Raji (cell line): ENCODE results near the gene GON7.
A peak's percentile ranks its signal among the peaks of the same experiment; 100 is the strongest.

Source experiments
- POLR2A ChIP-seq: IDR thresholded peaks from 2 replicates; pipeline ENCODE4 v1.6.1; 2011; ENCODE audit warnings: low read depth, low read length, control low read depth; ENCODE audit not compliant: insufficient read depth

The GON7 gene

DNA sequence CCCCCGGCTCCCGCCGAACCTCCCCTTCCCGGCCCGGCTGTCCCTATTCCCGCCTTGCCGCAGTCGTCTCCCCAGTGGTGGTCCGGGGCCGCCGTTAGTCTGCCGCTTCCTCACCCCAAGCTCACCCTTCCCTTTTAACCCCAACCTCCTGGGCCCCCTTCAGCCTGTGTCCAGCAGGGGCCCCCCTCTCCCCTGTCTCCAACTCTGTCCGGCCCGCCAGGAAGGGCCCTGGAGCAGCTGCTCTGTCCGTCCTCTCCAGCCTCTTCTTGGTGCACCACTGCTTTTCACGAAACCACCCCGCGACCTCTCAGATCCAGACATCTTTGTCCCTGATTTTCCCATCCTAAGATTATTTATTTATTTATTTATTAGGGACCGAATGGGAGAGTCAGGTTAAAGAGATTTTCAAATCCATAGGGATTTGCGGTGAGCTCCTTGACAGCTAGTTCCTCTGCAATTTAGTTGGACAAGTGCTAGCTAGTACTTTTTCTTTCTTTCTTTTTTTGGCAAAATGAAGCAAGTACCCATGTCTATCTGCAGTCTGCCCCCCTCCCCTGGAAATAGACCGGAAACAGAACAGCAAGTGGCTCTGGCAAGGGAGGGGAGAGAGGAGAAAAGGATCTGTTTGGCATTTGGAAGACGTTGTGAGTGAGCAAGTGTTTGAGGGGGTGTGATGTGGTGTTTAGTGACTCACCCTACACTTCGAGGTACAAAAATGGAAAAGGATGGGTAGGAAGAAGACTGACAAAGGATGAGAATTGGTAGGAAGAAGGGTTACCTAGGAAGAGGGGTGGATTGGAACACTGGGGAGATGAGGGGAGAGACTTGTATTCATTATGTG lies 823 bp upstream of the GON7 start:
- no peak for TF ChIP-seq POLR2A

DNA sequence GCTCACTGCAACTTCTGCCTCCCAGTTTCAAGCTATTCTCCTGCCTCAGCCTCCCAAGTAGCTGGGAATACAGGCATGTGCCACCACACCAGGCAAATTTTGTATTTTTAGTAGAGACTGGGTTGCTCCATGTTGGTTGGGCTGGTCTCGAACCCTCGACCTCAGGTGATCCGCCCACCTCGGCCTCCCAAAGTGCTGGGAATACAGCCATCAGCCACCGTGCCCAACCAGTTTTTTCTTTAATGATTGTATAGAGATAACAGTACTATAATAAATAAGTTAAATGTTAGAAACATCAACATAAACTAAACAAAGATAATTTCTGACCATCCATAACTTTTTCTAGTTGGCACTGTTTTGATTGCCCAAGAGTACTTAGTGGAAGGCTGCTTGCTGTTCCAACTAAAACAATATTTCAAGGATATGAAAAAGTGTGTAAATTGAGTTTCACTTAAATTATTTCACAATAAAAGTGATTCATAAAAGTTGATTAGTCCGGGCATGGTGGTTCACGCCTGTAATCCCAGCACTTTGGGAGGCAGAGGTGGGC lies 5.6 kb downstream of the GON7 start:
- TF ChIP-seq POLR2A, result no peak

DNA sequence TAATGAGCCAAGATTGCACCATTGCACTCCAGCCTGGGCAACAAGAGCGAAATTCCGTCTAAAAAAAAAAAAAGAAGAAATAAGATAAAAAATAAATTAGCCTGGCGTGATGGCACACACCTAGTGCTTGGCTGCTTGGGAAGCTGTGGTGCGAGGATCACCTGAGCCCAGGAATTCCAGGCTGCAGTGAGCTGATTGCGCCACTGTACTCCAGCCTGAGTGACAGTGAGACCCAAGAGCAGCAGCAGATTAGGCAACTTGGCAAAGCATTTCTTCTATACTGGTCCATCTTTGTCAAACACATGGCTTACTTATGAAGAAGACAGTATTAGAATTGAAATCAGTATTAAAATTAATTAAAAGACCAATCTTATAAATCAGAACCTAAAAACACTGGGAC lies 6.3 kb downstream of the GON7 start:
- TF ChIP-seq POLR2A, result no peak

DNA sequence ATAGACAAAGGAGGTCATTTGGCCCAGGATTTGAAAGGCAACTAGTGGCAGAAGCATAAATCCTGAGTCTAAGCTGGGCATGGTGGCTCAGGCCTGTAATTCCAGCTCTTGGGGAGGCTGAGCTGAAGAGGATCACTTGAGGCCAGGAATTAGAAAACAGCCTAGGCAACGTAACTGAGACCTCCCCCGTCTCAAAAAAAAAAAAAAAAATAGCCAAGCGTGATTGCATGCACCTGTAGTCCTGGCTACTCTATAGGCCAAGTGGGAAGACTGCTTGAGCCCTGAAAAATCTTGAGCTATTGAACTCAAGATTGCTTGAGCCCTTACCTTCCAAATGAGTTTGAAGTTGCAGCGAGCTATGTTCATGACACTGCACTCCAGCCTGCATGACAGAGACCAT lies 7.8 kb downstream of the GON7 start:
- no peak for TF ChIP-seq POLR2A

DNA sequence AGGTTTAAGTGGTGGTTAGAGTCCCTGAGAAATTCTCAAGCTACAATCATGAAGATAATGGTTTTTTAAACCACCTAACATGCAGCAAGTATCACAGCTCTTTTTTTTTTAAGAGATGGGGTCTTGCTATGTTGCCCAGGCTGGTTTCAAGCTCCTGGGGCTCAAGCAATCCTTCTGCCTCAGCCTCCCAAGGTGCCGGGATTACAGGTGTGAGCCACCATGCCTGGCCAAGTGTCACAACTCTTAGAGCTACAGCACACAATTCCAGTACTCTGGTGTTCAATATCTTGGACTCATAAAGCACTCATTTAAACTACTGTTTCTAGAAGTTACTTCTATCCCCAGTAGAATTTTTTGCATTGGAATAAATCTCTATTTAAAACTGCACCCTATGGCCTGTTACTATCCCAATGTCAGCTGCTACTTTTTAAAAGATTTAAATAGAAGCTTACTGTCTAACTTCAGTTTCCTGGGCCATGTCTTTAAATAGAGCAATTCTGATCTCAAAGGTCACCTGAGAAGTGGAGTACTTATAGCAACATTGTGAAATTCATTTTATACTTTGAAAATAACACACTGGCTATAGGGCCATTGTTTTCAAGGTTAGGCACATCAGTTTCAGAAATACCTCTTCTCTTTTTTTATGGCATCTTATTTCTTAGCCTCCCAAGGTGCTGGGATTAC lies 11.4 kb downstream of the GON7 start:
- no peak for TF ChIP-seq POLR2A

DNA sequence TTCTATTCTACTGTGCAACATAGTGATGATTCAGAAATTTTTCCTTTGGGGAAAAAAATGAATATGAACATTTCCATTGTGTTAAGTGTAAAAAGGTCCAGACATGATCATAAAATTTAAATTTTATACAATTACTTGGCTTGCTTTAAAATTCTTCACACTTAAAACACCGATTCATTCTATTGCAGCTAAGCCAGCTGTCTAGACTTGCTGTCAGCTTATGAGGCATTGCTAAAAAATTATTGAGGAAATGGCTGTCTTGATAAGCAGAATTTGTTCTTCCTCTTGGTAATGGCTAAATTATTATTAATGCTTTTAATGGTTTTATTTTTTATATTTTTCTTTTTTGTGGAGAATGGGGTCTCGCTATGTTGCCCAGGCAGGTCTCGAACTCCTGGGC lies 19.9 kb downstream of the GON7 start:
- TF ChIP-seq POLR2A, result no peak

DNA sequence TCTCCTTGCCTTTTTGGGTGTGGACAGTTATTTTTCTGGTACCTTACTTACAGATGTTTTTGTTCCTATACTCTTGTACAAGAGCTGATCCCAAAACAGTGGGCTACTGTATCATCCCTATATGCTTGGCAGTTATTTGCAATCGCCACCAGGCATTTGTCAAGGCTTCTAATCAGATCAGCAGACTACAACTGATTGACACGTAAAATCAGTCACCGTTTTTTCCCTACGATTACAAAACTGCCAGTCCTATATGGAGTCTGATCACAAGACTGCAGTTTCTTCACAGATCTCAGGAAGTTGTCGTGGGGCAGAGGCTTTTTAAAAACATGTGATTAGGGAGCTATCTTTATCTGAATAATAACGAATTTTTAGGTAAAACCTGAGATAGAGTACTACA lies 20.4 kb downstream of the GON7 start:
- no peak for TF ChIP-seq POLR2A

DNA sequence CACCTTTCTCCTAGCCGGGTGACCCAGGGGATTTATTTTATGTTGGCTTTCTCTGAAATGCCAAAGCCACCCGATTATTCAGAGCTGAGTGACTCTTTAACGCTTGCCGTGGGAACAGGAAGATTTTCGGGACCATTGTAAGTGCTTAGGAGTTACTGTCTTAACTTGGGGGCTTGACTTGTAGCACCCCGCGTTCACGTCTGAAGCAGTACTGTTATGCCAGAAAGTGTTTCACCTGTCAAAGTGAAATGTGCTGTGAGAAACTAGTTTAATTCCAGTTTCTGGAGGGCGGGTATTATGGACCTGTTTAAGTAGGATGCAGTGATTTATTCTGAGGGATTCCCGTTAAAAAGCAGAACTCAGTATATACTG lies 21.5 kb downstream of the GON7 start:
- no peak for TF ChIP-seq POLR2A

DNA sequence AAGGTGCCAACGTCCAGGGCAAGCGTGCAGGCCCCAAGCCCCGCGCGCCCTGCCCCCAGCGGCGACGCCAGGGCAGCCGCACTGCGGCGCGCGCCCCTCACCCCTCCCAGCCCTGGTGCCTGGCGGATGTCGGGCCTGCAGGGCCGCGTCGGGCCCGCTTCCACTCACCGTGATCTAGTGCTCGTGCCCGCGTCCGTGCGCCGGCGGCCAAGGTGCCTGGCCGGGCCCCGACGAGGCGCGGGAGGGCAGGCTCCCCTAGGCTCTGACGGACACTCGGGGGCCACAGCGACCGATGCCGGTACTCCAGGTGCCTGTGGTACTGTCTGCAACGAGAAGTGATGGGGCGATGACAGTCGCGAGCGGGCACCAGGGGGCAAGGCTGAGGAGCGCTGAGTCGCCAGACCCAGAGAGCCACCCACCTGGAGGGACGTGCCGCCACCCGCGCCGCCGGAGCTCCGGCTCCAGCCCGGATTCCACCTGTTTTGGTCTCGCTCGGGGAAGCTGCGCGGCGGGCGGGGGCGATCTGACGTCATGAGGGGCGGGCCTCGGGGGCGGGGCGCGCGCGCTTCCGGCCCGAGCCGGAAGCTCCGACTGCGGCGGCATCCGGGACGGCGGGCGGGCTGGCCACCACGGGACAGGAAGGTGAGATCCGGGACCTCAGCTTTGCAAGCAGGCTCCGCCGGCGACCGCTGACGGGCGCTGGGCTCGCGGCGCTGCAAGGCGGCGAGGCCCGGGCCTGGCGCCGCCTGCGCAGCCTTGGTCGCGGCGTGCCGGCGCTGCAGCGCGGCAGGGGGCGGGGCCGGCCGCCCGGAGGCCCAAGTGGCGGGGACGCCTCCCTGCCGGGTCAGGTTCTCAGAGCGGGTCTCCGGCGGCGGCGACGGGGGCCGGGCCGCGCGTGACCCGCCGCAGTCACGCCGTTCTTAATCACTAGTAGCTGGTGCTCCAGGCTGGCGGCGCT lies 22.2 kb downstream of the GON7 start, which contains the start of the genes LYSET and MOAP1:
Gene LYSET (plus strand): TSS at position 927 of the 958 bp plus-strand sequence. CDS start 89 bp downstream, outside the sequence.
Gene MOAP1 (minus strand): TSS at position 507 of the 958 bp plus-strand sequence. CDS start 655 bp downstream, outside the sequence.
- peak; percentile 80 for TF ChIP-seq POLR2A

DNA sequence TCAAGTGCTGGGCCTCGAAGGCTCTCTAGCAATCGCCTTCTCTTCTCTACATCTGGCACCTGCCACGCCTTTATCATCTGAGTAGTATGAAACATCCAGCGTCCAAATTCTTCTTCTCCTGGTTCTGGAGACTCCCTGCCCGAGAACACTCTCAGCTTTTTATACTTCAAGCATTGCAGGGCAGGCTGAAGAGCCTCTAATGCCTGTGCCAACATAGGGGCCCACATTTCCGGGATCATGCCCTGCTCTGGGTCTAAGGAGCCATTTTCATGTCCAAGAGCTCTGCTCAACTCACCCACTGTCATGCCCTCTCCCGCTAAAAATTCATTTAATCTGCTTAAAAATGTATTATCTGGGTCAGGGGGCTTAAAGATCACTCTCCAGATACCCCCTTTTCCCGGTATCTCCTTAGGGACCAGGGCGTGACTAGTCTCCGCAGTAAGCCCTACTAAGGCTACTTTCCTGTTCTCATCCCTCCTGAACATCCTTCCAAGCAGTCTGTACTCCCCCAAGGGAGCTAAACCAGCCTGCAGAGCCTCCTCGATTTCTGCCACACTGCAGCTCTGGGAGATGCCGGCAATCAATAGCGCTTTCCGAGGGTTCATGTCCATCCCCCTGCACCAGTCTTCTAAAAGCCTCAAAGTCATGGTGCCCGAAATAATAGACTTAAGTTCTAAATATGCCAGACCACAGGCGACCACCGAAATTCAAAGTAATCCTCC lies 23.1 kb downstream of the GON7 start:
- no peak for TF ChIP-seq POLR2A

DNA sequence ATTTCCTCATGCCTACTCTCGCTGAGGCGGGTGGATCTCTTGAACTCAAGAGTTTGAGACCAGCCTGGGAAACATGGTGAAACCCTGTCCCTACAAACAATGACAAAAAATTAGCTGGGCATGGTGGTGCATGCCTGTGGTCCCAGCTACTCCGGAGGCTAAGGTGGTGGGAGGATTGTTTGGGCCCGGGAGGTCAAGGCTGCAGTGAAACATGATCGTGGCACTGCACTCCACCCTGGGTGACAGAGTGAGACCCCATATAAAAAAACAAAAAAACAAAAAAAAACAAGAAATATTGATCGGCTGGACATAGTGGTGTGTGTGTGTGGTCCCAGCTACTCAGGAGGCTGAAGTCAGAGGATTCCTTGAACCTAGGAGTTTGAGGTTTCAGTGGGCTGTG lies 31.4 kb downstream of the GON7 start:
- TF ChIP-seq POLR2A, result no peak

DNA sequence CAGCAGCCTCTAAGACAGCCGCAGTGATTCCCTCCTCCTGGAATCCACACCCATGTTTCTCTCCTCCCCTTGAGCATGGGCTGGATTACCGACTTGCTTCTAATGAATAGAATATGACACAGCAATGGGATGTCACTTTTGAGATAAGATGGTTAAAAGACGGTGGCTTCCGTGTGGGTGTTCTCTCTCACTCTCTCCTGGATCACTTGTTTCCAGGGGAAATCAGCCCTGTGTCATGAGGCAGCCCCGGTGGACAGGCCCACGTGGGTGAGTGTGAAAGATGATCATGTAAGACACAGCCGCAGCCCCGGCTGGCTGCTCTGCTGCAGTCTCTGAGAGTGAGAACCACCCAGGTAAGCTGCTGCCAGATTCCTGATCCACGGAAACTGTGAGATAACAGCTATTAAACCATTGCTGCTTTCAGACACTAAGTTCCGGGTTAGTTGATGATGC lies 32.9 kb downstream of the GON7 start:
- TF ChIP-seq POLR2A, result no peak

DNA sequence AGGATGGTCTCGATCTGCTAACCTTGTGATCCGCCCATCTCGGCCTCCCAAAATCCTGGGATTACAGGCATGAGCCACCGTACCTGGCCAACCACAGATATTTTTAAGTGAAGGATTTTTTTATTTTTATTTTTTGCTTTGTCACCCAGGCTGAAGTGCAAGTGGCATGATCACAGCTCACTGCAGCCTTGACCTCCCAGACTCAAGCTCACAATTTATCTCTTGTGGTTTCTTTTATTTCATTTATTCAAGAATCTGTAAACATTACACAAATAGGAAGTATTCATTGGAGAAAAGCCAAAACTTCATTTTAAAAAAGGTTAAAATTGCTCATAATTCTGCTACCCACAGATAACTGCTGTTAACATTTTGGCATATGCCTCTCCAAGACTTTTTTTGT lies 35.5 kb downstream of the GON7 start:
- TF ChIP-seq POLR2A, result no peak

DNA sequence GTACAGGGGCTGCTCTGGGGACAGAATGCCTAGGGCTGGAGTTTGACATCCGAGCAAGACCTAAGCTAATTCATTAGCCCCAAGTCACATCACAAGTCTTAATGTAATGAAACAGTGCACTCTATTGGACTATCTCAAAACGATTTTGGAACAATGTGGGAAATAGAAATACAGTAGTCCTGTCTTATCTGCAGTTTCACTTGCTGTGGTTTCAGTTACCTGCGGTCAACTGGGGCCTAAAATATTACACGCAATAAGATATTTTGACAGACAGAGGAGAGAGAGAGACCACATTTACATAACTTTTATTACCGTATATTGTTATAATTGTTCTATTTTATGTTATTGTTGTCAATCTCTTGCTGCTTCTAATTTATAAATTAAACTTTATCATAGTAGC lies 43.3 kb downstream of the GON7 start:
- no peak for TF ChIP-seq POLR2A

DNA sequence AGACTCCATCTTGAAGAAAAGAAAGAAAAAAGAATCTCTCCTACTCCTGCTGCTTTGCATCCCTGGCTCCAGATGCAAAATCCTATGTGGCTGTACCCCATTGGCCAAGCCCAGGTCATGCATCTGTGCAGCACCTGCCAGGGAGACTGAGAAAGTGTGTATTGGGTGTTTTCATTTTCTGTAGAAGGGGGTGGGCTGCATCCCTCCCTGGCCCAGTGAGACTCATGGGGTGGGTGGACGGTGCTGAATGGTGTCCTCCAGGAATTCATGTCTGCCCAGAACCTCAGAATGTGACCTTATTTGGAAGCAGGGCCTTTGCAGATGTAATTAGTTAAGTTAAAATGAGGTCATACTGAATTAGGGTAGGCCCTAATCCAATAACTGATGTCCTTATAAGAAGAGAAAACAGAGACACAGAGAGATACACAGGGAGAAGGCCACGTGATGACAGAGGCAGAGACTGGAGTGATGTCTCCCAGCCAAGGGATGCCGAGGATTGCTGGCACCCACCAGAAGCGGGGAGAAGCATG lies 45.4 kb downstream of the GON7 start:
- TF ChIP-seq POLR2A, result no peak
